HepG2 (cell line): ENCODE measurements around the gene PRKN. TPM values are rescaled to one million over a fixed set of nuclear protein-coding genes. Genes with fewer than 3 reads are reported as not detected.

ENCODE experiments used
- NAIF1 ChIP-seq: sonication (generic); formaldehyde crosslinking; IDR thresholded peaks from 2 replicates; pipeline ENCODE4 v1.5.0; 2020; ENCODE audit warnings: mild to moderate bottlenecking, missing genetic modification reagents, borderline replicate concordance
- NKX3-1 ChIP-seq: sonication (generic); formaldehyde crosslinking; IDR thresholded peaks from 2 replicates; pipeline ENCODE4 v1.5.0; 2020; ENCODE audit warnings: missing genetic modification reagents
- RERE ChIP-seq: IDR thresholded peaks from 2 replicates; pipeline ENCODE4 v1.6.1; 2016; ENCODE audit warnings: low read depth, missing genetic modification reagents, missing compliant biosample characterization
- SATB2 ChIP-seq: sonication (generic); formaldehyde crosslinking; IDR thresholded peaks from 2 replicates; pipeline ENCODE4 v1.5.0; 2020; ENCODE audit warnings: missing genetic modification reagents
- TFAP4 ChIP-seq: sonication (generic); IDR thresholded peaks from 2 replicates; pipeline ENCODE4 v1.6.1; 2016; ENCODE audit warnings: low read depth, borderline replicate concordance
- TFDP1 ChIP-seq: IDR thresholded peaks from 2 replicates; pipeline ENCODE4 v1.6.1; 2016; ENCODE audit warnings: missing compliant biosample characterization, missing genetic modification reagents, borderline replicate concordance
- TFE3 ChIP-seq: IDR thresholded peaks from 2 replicates; pipeline ENCODE4 v1.6.1; 2016
- TGIF2 ChIP-seq: IDR thresholded peaks from 2 replicates; pipeline ENCODE4 v1.6.1; 2016; ENCODE audit warnings: control low read depth, missing compliant biosample characterization
- YEATS2 ChIP-seq: sonication (generic); formaldehyde crosslinking; IDR thresholded peaks from 2 replicates; pipeline ENCODE4 v1.4.0; 2020; ENCODE audit warnings: missing genetic modification reagents, borderline replicate concordance
- ZNF253 ChIP-seq: sonication (generic); formaldehyde crosslinking; IDR thresholded peaks from 2 replicates; pipeline ENCODE4 v1.8.0; 2022; ENCODE audit warnings: mild to moderate bottlenecking, missing genetic modification reagents, borderline replicate concordance
- ZNF354B ChIP-seq: sonication (generic); formaldehyde crosslinking; IDR thresholded peaks from 2 replicates; pipeline ENCODE4 v1.8.0; 2022; ENCODE audit warnings: mild to moderate bottlenecking, missing genetic modification reagents
- ZNF382 ChIP-seq: sonication (generic); formaldehyde crosslinking; IDR thresholded peaks from 2 replicates; pipeline ENCODE4 v1.5.0; 2020; ENCODE audit warnings: missing genetic modification reagents, mild to moderate bottlenecking, borderline replicate concordance
- ZNF609 ChIP-seq: sonication (generic); formaldehyde crosslinking; IDR thresholded peaks from 2 replicates; pipeline ENCODE4 v1.4.0; 2020; ENCODE audit warnings: mild to moderate bottlenecking, missing genetic modification reagents, borderline replicate concordance
- polyA plus RNA-seq, 8 experiments: library from polyadenylated mRNA; depleted of rRNA in 3 of 8; stranded (reverse) in 7 of 8; unstranded in 1 of 8; fragments of >200 nt; fragmentation: Illumina TruSeq in 4 of 8; extraction: Trizol in 4 of 8; gene quantifications; 2 replicates each; pipeline versions ENCODE4 v1.2.1 to v1.2.3, GENCODE V29; 2011 to 2016; ENCODE audit warnings: low read depth in 4 of 8, missing spikeins in 1 of 8, mixed read lengths in 1 of 8; ENCODE audit not compliant: insufficient read depth in 1 of 8
- total RNA-seq, 5 experiments: library from RNA; depleted of rRNA; stranded (reverse); fragments of >200 nt; fragmentation: Illumina TruSeq; extraction: Trizol; gene quantifications; 2 replicates each; pipeline ENCODE4 v1.2.3, GENCODE V29; 2016; ENCODE audit warnings: low read depth in 1 of 5

PRKN gene
- total and polyA plus RNA-seq, 2 of the 13 experiments (the other 11 are each of a cell fraction or from before 2014, with no cell fraction given) = 0.31 to 0.44 TPM

GRCh38 chr6:162058281-162058875, 669.2 kb downstream of the PRKN start (continued):
- TF ChIP-seq ZNF609 (CRISPR knock-in tag) (0 out of 2 replicates have a peak, but pooled peaks have one; percentile 57), TGIF2 (peak; percentile 77; the same call in 1 of the 2 replicates), NKX3-1 (CRISPR knock-in tag) (no peak), SATB2 (no peak), TFDP1 (CRISPR knock-in tag) (peak; percentile 27; the same call in 1 of the 2 replicates), ZNF253 (CRISPR knock-in tag) (no peak), ZNF354B (CRISPR knock-in tag) (0 out of 2 replicates have a peak, but pooled peaks have one; percentile 78), ZNF382 (CRISPR knock-in tag) (no peak), YEATS2 (CRISPR knock-in tag) (peak; percentile 82; the same call in 1 of the 2 replicates), RERE (0 out of 2 replicates have a peak, but pooled peaks have one; percentile 23), TFE3 (peak; percentile 78), TFAP4 (0 out of 2 replicates have a peak, but pooled peaks have one; percentile 6), NAIF1 (CRISPR knock-in tag) (no peak)
